GM12874 (cell line): ENCODE data around the gene PGM1.

ENCODE experiments used
- TF ChIP-seq, protein P1 (sequence below): IDR thresholded peaks from 2 replicates; pipeline ENCODE4 v1.5.1; 2011; ENCODE audit warnings: low read depth, mild to moderate bottlenecking, control low read depth, low read length, moderate library complexity; ENCODE audit not compliant: insufficient read depth

PGM1 gene

DNA sequence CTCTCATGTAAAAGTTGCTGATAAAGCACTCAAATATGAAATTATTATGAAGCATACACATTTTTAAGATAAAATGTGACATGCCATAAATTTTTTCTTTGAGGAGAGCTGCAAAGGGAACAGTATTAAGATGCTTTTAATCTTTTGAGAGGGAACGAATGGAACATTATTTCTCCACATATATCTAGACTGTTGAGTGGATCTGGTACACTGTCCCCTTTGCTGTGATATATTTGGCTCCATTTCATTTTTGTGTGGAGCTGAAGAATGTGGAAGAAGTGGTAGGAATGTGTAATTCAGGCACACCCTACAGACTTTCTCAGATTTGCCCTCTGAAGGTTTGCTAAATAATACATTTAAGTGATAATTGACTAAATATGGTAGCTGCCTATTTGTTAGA lies 31.7 kb downstream of the PGM1 start:
- TF ChIP-seq, protein P1, sequence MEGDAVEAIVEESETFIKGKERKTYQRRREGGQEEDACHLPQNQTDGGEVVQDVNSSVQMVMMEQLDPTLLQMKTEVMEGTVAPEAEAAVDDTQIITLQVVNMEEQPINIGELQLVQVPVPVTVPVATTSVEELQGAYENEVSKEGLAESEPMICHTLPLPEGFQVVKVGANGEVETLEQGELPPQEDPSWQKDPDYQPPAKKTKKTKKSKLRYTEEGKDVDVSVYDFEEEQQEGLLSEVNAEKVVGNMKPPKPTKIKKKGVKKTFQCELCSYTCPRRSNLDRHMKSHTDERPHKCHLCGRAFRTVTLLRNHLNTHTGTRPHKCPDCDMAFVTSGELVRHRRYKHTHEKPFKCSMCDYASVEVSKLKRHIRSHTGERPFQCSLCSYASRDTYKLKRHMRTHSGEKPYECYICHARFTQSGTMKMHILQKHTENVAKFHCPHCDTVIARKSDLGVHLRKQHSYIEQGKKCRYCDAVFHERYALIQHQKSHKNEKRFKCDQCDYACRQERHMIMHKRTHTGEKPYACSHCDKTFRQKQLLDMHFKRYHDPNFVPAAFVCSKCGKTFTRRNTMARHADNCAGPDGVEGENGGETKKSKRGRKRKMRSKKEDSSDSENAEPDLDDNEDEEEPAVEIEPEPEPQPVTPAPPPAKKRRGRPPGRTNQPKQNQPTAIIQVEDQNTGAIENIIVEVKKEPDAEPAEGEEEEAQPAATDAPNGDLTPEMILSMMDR, result no peak

DNA sequence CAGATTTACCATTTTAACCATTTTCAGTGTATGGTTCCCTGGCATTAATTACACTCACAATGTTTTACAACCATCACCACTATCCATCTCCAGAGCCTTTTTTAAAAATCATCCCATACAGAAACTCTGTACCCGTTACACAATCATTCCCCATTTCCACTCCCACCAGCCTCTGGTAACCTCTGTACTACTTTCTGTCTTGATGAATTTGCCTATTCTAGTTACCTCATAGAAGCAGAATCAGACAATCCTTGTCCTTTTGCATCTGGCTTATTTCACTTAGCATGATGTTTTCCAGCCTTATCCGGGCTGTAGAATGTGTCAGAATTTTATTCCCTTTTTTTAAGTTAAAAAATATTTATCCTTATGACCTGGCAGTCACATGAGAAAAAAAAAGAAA lies 33.0 kb downstream of the PGM1 start:
- TF ChIP-seq, protein P1, result no peak

DNA sequence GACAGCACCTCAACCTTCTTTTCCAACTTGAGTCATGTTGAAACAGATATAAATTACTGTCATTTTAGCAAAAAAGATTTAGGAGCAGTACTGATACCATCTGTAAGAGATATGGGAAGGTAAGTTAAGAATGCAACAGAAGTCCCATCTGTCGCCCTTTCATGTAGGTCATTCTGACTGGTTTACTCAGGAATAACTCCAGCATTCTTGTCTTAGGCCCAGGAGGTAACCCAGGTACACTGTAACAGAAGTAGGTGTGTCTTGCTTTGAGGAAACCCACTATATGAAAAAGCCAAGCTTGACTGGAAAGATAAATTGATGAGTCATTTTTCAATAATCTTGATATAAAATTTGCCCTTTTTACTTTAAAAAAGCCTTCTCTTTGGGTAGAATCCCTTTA lies 35.4 kb downstream of the PGM1 start:
- TF ChIP-seq, protein P1, result no peak

DNA sequence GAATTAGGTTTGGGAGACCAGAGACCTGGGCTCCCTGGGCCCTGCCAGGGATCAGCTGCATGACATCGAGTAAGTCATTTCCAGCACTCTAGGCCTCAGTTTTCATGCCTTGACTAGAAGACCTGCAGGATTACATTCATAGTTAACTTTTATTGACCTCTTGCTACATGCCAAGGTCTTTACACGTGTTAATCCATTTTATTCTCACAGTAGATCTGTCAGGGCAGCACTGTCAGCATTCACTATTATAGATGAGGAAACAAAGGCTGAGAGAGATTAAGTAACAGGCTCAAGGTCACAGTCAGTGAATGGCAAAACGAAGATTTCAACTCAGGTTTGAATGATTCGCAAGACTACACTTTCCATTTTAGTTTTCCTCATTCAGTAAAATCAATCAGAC lies 37.0 kb downstream of the PGM1 start:
- TF ChIP-seq, protein P1, result no peak

DNA sequence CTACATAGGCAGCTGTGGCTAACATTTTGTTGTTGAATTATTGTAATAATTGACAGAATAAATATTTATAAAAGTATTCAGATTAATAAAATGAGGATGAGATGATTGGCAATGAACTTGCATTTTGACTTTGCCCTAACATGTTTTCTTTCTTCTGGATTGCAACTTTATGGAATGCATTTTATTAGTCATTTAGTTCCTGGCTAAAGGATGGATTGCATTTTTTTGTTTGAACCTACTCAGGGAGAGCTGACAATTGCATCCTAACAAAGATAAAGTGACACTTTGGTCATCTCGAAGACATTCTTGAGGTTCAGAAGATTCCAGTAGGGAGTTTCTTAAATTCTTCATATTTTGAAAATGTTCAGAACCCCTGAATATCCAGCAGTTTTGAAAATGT lies 37.5 kb downstream of the PGM1 start:
- TF ChIP-seq, protein P1, result no peak

DNA sequence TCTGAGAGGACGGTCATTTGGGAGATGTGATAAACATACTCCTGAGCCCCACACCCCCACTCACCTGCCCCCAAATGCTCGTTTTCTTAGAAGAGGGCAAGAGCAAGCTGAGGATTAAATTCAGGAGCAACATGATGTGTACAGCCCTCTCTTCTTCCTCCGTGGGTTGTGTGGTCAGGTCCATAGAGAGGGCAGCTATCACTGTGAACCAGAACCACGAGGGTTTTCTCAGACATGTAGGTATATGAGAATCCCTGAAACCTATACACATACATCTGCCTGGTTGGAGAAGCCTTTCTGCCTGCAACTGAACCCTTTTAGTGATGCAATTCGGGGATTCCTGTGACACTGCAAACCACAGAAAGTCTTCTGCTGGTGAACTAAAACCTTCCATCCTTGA lies 38.9 kb downstream of the PGM1 start:
- TF ChIP-seq, protein P1, result no peak

DNA sequence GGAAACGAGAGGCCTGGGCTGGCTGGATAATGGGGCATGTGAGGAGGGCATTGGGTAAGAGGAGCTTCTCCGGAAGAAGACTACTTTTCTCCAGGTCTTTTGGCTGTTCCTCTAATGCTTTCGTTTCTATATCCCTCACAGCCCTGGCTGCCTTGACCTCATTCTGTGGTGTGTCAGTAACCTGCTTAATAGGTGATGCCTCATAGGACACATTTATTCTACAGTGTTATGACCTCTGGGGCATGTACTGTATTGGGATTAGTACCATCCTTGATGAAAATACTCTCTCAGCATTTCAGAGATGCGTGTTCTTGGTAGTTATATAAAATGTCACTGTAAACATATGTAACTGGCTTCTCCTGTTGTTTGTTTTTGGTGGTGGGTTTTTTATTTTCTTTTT lies 40.1 kb downstream of the PGM1 start:
- TF ChIP-seq, protein P1, result no peak

DNA sequence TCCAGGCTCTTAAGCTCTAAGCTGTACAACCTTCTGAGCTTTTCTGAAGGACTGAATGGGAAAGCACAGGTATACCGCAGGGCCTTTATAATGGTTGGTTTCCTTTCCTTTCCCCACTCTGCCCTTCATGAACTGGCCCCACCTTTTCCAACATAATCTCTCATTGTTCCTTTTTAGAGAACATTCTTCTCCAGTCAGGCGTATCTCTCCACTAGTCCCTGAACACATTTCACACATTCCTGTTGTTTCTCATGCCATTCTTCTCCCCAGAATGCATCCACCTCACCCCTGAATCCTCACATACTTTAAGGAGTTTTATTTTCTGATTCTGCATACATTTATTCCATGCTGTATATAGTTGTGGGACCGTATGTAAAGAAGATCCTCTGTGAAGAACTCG lies 41.3 kb downstream of the PGM1 start:
- TF ChIP-seq, protein P1, result no peak
